ENCODE data around the gene TMEM131L. TPM values are rescaled to one million over a fixed set of nuclear protein-coding genes. Genes with fewer than 3 reads are reported as not detected.
"Not testable (repeated sequence)": the region's sequence is repeated elsewhere in the genome, so short reads cannot be mapped to it uniquely, and the experiment has no call there.

Gene TMEM131L
- total RNA-seq, 3 donors from 2014 or later, result 37.7 to 44.0 (median 41.7) TPM

DNA sequence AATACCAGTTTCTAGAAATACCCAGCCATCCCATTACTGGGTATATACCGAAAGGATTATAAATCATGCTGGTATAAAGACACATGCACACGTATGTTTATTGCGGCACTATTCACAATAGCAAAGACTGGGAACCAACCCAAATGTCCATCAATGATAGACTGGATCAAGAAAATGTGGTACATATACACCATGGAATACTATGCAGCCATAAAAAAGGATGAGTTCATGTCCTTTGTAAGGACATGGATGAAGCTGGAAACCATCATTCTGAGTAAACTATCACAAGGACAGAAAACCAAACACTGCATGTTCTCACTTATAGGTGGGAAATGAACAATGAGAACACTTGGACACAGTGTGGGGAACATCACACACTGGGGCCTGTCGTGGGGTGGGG lies 4.6 kb upstream of the TMEM131L start:
- H3K36me3 Mint-ChIP-seq (ENCODE audit: insufficient read depth); H3K9me3 Mint-ChIP-seq; ATAC-seq; H3K4me3 Mint-ChIP-seq; H3K27me3 Mint-ChIP-seq (ENCODE audit: low read depth); DNase-seq: not testable (repeated sequence)
- peaks cover 17% of the 10 kb centered on the region for H3K4me1 Mint-ChIP-seq (ENCODE audit: low read depth)

DNA sequence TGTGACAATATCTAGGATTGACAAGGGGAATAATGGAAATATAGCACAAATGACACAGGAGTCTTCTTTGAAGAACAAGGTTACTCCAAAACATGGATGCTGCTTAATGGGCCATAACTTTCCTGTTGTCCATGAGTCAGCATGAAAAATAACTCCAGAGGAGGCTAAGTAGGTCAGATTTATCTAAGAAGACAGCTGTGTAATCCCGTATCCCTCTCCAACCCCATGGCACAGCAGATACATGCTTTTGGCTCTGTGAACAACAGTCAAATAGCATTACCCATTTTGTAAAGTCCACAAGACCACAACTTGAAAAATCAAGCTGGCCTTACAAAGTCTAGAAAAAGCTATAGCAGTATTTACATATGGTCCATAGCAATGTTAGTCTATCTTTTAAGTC lies 2.1 kb upstream of the TMEM131L start:
- Mint-ChIP-seq H3K4me3 (no peak overlapping the region), H3K9me3 (no peaks in the 10 kb centered on the region), H3K4me1 (ENCODE audit: low read depth) (peaks cover 26% of the 10 kb centered on the region), H3K27me3 (ENCODE audit: low read depth) (no peaks in the 10 kb centered on the region), H3K36me3 (ENCODE audit: insufficient read depth) (no peaks in the 10 kb centered on the region)
- DNase-seq, result no peak
- no peak for ATAC-seq

DNA sequence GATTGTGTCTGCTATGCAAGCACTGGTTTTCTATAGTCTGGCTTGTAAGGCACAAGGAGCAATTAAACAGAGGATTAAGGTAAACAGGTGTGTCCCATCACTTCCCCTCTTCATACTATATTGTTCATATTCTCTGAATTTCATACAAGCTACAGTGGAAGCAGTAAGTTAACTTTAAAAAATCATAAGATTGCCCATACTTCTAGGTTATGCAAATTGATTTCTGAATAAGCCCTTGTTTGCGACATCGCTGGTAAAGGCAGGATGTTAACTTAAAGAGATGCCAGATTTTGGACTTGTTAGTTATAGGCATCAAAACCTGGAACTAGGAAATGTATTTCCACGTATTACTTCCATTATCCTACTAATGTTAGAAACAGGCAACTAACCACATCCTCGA lies 1.0 kb upstream of the TMEM131L start:
- Mint-ChIP-seq H3K4me3 (peak overlapping the region; percentile 85), H3K27me3 (ENCODE audit: low read depth) (no peaks in the 10 kb centered on the region), H3K9me3 (no peaks in the 10 kb centered on the region), H3K36me3 (ENCODE audit: insufficient read depth) (no peaks in the 10 kb centered on the region), H3K4me1 (ENCODE audit: low read depth) (peaks cover 35% of the 10 kb centered on the region)
- no peak for ATAC-seq
- DNase-seq, result no peak

DNA sequence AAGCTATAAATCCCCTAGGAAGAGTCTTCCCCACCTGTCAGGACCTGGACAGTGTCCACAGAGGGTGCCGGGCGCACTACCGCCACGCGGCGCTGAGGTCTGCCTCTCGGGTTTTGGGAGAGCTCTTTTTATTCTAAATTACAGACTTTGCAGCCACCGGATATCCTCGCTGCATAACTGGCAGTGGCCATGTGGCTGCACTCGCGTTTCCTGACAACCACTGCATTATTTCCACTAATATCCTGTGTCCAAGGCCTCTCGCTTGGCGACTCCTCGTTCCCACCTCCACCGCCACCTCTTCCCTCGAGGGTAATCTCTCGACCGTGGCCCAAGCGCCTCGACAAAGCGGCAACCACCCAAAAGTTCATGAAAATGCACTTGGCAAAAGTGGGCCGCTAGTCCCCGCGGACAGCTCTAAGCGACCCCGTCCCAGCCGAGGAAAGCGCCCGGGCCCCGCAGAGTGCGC lies 512 bp upstream of the TMEM131L start:
- Mint-ChIP-seq H3K36me3 (ENCODE audit: insufficient read depth) (no peaks in the 10 kb centered on the region), H3K4me1 (ENCODE audit: low read depth) (peaks cover 40% of the 10 kb centered on the region), H3K9me3 (no peaks in the 10 kb centered on the region), H3K4me3 (peak overlapping the region; percentile 85), H3K27me3 (ENCODE audit: low read depth) (no peaks in the 10 kb centered on the region)
- DNase-seq (no peak), ATAC-seq (peak; percentile 1 to 7)

DNA sequence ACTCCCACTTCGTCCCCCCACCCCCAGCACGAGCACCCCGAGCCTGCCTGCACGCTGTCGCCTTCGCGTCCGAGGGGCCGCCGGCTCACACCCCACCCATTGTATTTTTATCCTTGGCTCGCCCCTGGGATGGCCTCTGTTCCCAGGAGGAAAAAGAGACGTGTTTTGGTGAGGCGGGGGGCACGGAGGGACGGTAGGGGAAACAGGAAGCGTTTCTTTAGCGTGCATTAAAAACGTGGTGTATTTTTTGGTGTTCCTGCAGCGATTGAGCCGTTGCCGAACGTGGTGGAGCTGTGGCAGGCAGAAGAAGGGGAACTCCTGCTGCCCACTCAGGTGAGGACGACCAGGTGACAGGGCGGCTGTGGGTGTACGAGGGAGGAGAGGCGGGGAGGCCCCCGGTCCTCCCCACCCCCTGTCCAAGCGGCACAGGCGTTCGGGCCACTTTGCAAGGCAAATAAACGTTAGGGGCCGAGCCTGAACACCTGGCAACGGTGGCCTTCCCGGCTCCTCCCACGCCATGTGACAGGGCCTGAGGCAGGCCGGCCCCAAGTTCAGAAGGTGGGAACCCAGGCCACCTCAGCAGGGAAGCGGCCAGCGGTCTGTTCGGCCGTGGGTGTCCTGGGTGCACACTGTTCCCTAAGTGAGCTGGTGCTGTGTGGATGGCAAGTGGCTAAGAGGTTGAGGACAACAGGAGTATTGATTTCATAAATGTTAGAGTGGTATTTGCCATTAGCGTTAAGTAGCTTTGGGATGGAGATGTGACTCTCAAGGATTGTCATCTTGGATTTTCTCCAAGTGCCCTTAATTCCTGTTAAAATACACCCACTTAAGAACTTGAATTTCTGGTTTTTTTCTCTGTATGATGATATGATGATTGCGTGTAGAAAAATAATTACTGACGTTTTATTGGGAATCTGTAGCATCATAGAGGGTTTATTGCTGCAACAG lies 1.1 kb downstream of the TMEM131L start:
- H3K27me3 Mint-ChIP-seq (ENCODE audit: low read depth), result no peaks in the 10 kb centered on the region
- peak; percentile 52 for DNase-seq
- peaks cover 4% of the 10 kb centered on the region for H3K36me3 Mint-ChIP-seq (ENCODE audit: insufficient read depth)
- H3K4me3 Mint-ChIP-seq, result peak overlapping the region; percentile 93
- peaks cover 56% of the 10 kb centered on the region for H3K4me1 Mint-ChIP-seq (ENCODE audit: low read depth)
- peak; percentile 3 for ATAC-seq
- no peaks in the 10 kb centered on the region for H3K9me3 Mint-ChIP-seq

DNA sequence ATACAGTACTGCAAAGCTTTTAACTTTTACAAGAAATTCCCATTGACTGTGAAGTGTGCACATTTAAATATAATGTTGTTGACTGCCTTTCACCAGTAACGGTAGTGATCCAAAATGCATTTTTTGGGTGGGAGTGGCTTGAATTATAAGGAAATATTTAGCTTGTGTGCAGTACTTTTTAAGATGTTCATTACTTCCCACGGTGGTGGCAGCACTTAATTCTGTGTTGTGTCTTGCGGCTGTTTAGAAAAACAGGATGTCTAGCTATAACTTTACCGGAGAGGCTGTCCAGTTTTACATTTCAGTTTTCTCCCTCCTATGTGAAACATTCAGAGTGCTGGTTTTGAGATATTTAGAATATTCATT lies 1.7 kb downstream of the TMEM131L start:
- H3K36me3 Mint-ChIP-seq (ENCODE audit: insufficient read depth), result peaks cover 7% of the 10 kb centered on the region
- no peak for ATAC-seq
- no peaks in the 10 kb centered on the region for H3K9me3 Mint-ChIP-seq
- no peaks in the 10 kb centered on the region for H3K27me3 Mint-ChIP-seq (ENCODE audit: low read depth)
- peaks cover 62% of the 10 kb centered on the region for H3K4me1 Mint-ChIP-seq (ENCODE audit: low read depth)
- no peak for DNase-seq
- H3K4me3 Mint-ChIP-seq, result peak overlapping the region; percentile 93

DNA sequence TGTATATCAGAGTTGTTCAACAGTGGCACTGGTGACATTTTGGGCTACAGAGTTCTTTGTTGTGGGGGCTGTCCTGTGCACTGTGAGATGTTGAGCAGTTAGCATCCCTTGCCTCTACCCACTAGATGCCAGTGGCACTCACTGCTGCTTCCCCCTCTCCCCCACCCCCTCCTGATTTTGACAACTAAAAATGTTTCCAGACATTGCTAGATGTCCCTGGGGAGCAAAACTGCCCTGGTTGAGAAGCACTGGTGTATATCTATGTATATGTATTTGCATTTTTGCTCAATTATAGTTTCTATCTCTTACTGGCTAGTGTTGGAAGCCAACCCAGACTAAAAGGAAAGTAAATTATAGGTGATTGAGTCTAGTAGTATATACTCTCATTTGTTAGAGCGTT lies 2.4 kb downstream of the TMEM131L start:
- H3K36me3 Mint-ChIP-seq (ENCODE audit: insufficient read depth), result peaks cover 10% of the 10 kb centered on the region
- ATAC-seq (no peak), DNase-seq (no peak)
- H3K4me3 Mint-ChIP-seq, result peak overlapping the region; percentile 93
- peaks cover 69% of the 10 kb centered on the region for H3K4me1 Mint-ChIP-seq (ENCODE audit: low read depth)
- no peaks in the 10 kb centered on the region for H3K27me3 Mint-ChIP-seq (ENCODE audit: low read depth)
- no peaks in the 10 kb centered on the region for H3K9me3 Mint-ChIP-seq

DNA sequence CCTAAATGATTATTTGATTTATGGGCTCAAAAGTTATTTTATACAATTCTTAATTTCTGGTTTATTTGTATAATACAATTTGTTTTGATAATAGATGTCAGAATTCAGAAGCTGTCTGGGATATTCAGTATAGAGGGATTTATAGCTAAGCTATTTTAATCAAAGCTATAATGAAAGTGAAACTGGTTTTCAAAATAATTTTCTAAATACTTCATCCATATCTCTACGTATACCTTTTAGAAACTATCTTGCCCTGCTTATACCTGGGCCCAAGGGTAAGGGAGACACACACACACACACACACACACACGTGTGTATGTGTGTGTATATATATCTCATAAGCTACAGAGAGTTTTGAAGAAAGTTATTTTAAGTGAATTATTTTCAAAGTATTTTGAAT lies 2.9 kb downstream of the TMEM131L start:
- Mint-ChIP-seq H3K27me3 (ENCODE audit: low read depth) (no peaks in the 10 kb centered on the region), H3K4me3 (peak overlapping the region; percentile 93), H3K4me1 (ENCODE audit: low read depth) (peaks cover 74% of the 10 kb centered on the region), H3K9me3 (no peaks in the 10 kb centered on the region), H3K36me3 (ENCODE audit: insufficient read depth) (peaks cover 13% of the 10 kb centered on the region)
- no peak for DNase-seq
- ATAC-seq, result no peak

DNA sequence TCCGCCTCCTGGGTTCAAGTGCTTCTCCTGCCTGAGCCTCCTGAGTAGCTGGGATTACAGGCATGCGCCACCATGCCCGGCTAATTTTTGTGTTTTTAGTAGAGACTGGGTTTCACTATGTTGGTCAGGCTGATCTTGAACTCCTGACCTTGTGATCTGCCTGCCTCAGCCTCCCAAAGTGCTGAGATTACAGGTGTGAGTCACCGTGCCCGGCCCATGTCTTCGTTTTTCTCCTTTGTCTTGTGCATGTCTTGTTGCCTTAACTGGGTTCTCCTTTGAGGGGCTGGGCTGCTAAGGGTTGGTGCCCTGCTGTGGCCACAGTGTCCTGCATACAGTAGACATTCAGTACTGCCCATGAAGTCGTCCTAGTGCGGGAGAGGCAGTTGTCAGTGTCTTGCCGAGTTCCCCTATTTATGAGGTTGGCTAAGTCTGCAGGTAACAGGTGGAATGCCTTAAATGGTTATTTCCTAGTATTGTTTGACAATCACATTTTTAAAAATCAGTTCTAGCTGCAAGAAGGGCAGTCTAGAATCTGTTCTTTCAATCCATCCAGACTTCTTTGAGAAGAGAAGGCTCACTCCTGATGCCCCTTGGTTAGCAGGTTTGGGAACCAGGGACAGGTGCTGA lies 5.0 kb downstream of the TMEM131L start:
- peak overlapping the region; percentile 93 for H3K4me3 Mint-ChIP-seq
- H3K9me3 Mint-ChIP-seq; DNase-seq; ATAC-seq; H3K27me3 Mint-ChIP-seq (ENCODE audit: low read depth): not testable (repeated sequence)
- peaks cover 79% of the 10 kb centered on the region for H3K4me1 Mint-ChIP-seq (ENCODE audit: low read depth)
- peaks cover 26% of the 10 kb centered on the region for H3K36me3 Mint-ChIP-seq (ENCODE audit: insufficient read depth)

DNA sequence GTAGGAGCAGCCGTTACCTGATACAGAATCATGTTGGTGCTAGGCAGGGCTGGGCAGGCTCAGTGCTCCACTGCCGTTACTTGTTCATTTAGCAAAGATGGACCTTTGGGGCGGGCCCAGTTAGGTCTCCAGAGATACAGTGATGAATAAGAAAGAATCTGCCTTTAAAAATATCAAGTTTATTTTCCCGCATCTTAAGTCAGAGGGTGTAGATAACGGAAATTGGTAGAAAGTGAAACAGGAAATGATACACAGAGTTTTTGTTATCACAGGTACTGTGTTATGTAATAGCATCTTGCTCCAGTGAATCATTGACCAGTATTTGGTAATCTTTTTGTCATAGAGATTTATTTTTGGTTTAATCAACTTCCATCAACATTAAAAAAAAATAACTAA lies 5.5 kb downstream of the TMEM131L start:
- Mint-ChIP-seq H3K27me3 (ENCODE audit: low read depth) (no peaks in the 10 kb centered on the region), H3K4me1 (ENCODE audit: low read depth) (peaks cover 82% of the 10 kb centered on the region), H3K9me3 (no peaks in the 10 kb centered on the region), H3K36me3 (ENCODE audit: insufficient read depth) (peaks cover 26% of the 10 kb centered on the region), H3K4me3 (peak overlapping the region; percentile 93)
- ATAC-seq (peak; percentile 55 to 61), DNase-seq (peak; percentile 38)

DNA sequence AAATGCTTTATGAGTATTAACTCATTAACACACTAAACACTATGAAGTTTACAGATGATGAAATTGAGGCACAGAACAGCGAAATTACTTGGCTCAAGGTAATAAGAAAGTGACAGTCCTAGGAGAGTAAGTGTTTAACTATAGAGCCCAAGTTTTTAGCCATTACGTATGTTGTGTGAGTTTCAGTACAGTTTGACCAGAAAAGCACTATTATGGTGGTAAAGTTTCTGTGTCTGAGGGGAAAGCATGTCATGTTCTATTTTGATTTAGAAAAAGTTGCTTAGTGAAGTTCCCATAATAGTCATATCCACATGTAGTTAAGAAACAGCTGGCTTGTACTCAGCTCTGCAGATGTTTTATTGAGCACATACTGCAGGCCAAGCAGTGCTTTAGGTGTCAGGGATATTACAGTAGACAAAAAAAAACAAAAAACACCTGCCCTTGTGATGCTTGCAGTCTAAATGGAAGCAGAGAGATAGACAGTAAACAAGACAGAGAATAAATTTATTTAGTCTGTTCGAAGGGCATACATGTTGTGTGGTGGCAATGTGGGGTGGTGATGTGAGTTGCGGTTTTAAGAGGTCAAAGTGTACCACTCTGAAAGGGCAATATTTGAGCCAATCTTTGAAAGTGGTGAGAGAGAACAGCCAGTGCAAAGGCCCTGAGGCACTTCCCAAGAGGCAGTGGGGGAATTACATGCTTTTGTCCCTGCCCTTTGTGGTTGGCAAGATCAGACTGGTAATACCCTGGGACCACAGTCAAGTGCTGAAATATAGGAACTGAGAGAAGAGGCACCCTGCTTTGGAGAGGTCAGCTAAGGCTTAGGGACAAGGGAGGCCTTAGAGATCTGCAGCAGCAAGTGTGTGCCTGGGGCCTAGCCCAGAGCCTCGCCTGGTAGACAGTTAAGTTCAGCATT lies 6.2 kb downstream of the TMEM131L start:
- ATAC-seq, result peak in 1 of 2 donors; percentile 19
- peaks cover 32% of the 10 kb centered on the region for H3K36me3 Mint-ChIP-seq (ENCODE audit: insufficient read depth)

DNA sequence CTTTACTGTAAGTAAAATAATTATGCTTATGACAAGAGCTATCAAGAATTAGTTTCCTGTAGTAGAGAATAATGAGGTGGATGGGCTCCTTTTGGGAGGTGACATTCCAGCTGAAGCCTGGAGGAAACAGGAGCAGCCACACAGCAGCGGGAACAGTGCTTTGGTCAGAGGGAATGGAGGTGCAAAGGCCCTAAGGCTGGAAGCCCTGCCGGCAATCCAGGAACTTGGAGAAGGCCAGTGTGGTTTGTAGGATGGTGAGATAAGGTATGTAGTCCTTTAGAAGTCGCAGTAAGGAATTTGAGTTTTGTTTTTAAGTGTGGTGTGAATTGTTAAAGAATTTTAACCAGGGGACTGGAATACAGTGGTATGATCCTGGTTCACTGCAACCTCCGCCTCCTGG lies 8.1 kb downstream of the TMEM131L start:
- Mint-ChIP-seq H3K9me3 (no peaks in the 10 kb centered on the region), H3K4me3 (peak overlapping the region; percentile 0), H3K4me1 (ENCODE audit: low read depth) (peaks cover 90% of the 10 kb centered on the region), H3K27me3 (ENCODE audit: low read depth) (no peaks in the 10 kb centered on the region), H3K36me3 (ENCODE audit: insufficient read depth) (peaks cover 42% of the 10 kb centered on the region)
- ATAC-seq (no peak), DNase-seq (no peak)

More for the DNA sequence above, 6.2 kb downstream of the TMEM131L start:
- Mint-ChIP-seq H3K27me3 (ENCODE audit: low read depth) (no peaks in the 10 kb centered on the region), H3K4me3 (peak overlapping the region; percentile 93), H3K9me3 (no peaks in the 10 kb centered on the region), H3K4me1 (ENCODE audit: low read depth) (peaks cover 89% of the 10 kb centered on the region)
- DNase-seq, result no peak

DNA sequence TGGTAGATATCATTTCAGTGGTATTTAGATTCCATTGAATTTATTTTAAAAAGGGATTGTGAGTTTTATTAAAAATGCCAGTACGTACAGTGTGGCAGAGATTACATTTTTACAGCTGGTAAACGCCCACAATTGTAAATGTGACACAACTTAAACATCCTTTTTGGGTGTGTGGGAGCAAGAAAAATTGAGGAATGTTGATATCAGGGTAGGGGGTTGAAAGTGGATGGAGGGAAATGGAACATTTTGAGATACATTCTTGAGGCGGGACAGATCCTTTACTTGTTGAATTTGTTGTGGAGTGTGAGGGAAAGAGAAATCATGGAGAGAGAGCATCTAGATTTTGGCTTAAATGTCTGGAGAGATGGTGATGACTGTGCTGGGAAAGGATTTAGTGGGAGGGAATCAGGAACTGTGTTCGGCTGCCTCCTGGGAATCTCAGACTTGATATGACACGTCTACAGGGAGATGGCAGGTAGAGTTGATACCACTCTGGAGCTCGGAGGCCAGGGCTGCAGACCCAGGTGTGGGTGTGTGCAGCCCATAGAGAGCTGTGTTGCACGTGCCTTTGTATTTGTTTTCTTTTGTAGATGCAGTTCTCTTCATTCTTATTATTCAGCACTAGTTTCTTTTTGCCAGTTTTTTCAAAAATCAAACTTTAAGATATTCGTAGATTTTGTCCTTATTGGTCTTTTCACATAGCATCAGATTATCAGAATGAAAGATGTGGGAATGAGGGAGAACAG lies 10.8 kb downstream of the TMEM131L start:
- H3K9me3 Mint-ChIP-seq, result no peaks in the 10 kb centered on the region
- H3K4me3 Mint-ChIP-seq, result peak overlapping the region; percentile 49
- no peaks in the 10 kb centered on the region for H3K27me3 Mint-ChIP-seq (ENCODE audit: low read depth)
- peaks cover 47% of the 10 kb centered on the region for H3K36me3 Mint-ChIP-seq (ENCODE audit: insufficient read depth)
- no peak for ATAC-seq
- peaks cover 81% of the 10 kb centered on the region for H3K4me1 Mint-ChIP-seq (ENCODE audit: low read depth)
- no peak for DNase-seq

Data from activated T-cell treated with anti-CD3 and anti-CD28 coated beads, Interleukin-2, amount 50 U/mL, for 4 hours (primary cell).